Activated naive CD8-positive, alpha-beta T cell (primary cell): ENCODE data around the gene TUBAL3.
"Not testable (repeated sequence)": the region's sequence is repeated elsewhere in the genome, so short reads cannot be mapped to it uniquely, and the experiment has no call there.

ENCODE experiments used
- H3K27ac Mint-ChIP-seq: one replicate; pipeline ENCODE4 v1.8.0; 2021; ENCODE audit warnings: mixed read lengths
- H3K27me3 Mint-ChIP-seq: one replicate; pipeline ENCODE4 v1.8.0; 2021; ENCODE audit warnings: mixed read lengths
- H3K36me3 Mint-ChIP-seq: one replicate; pipeline ENCODE4 v1.8.0; 2021; ENCODE audit warnings: mixed read lengths
- H3K4me1 Mint-ChIP-seq: one replicate; pipeline ENCODE4 v1.8.0; 2021; ENCODE audit warnings: low read depth, mixed read lengths
- H3K4me3 Mint-ChIP-seq: one replicate; pipeline ENCODE4 v1.8.0; 2021; ENCODE audit warnings: mild to moderate bottlenecking, mixed read lengths
- H3K9me3 Mint-ChIP-seq: one replicate; pipeline ENCODE4 v1.8.0; 2021; ENCODE audit warnings: low read depth, mixed read lengths

The TUBAL3 gene

DNA sequence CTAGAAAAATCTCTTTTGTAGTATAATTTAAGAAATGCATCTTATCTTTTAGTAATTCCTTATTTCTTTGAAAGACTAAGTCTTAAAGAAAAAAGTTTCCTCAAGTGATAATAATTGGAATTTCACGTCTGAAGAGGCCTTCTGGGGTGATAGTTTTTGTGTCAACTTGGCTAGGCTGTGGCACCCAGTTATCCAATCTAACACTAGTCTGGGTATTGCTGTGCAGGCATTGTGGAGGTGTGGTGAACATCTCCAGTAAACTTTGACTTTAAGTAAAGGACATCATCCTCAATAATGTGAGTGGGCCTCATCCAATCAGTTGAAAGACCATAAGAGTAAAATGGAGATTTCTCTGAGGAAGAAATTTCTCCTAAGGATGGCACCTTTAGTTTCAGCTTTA is 2.3 kb upstream of the TUBAL3 start:
- Mint-ChIP-seq H3K4me3 (no peak overlapping the region), H3K4me1 (peaks cover under 1% of the 10 kb centered on the region), H3K36me3 (no peaks in the 10 kb centered on the region), H3K27ac (no peak overlapping the region), H3K27me3 (peaks cover 12% of the 10 kb centered on the region), H3K9me3 (no peaks in the 10 kb centered on the region)

DNA sequence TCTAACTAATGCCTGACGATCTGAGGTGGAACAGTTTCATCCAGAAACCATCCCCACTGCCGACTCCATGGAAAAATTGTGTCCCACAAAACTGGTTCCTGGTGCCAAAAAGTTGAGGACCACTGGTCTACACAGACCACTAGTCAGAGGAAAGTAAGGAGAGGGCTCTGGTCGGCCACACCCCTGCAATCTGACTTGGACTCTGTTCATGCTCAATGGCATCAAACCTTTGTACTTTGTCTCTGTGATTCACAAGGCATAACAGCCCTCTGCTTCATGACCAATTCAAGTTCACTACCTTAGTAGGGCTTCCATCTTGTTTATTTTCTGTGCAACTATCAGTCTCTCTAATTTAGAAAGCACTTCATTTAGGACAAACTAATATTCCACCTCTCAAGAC is 1.8 kb downstream of the TUBAL3 start:
- Mint-ChIP-seq H3K4me3 (no peak overlapping the region), H3K27me3 (peaks cover 3% of the 10 kb centered on the region), H3K4me1 (no peaks in the 10 kb centered on the region), H3K27ac (no peak overlapping the region), H3K36me3 (no peaks in the 10 kb centered on the region), H3K9me3 (no peaks in the 10 kb centered on the region)

DNA sequence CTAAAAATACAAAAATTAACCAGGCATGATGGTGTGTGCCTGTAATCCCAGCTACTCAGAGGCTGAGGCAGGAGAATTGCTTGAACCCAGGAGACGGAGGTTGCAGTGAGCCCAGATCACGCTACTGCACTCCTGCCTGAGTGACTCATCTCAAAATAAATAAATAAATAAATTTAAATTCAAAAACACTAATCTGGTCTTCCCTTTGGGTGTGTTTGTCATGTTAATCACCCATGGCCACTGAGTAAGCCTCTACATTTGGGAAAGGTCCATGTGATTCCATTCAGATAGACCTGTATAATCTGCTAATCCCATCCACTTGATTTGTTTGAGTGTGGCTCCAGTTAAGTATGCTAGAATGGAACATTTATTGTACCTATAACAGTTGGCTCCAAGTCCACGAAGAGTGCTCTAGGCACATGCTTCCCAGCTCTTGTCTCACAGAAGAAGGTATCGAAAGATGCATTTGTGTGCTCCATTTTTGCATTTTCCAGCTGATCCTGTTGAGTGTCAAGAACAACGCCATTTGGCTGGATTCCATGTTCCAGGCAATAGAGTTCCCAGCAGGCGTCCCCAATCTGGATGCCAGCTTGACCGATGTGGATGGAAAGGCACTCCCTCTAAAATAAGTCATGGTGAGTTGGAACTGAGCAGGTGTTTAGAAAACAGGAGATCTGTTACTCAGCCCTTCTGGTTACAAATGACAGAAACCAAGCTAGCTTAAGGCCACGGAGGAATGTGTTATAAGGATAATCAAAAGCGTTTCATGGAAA is 4.0 kb downstream of the TUBAL3 start:
- Mint-ChIP-seq H3K9me3 (no peaks in the 10 kb centered on the region), H3K27me3 (peaks cover 3% of the 10 kb centered on the region), H3K4me3 (no peak overlapping the region), H3K4me1 (no peaks in the 10 kb centered on the region), H3K27ac (no peak overlapping the region), H3K36me3 (no peaks in the 10 kb centered on the region)

DNA sequence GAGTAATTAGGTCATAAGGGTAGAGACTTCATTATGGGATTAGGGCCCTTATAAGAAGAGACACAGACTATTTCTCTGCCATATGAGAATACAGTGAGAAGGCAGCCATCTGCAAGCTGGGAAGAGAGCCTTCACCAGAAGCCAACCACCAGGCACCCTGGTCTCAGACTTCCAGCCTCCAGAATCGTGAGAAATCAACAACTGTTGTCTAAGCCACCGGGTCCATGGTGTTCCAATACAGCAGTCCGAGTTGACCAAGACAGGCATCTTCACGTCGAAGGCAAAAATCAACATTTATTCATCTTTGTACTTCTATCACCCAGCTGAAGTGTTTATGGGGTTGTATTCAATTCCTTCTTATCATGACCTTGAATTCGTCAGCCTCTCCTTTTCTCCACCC is 5.3 kb downstream of the TUBAL3 start:
- Mint-ChIP-seq H3K4me1 (no peaks in the 10 kb centered on the region), H3K4me3 (no peak overlapping the region), H3K36me3 (no peaks in the 10 kb centered on the region), H3K27me3 (peaks cover 3% of the 10 kb centered on the region), H3K9me3 (no peaks in the 10 kb centered on the region), H3K27ac (no peak overlapping the region)

DNA sequence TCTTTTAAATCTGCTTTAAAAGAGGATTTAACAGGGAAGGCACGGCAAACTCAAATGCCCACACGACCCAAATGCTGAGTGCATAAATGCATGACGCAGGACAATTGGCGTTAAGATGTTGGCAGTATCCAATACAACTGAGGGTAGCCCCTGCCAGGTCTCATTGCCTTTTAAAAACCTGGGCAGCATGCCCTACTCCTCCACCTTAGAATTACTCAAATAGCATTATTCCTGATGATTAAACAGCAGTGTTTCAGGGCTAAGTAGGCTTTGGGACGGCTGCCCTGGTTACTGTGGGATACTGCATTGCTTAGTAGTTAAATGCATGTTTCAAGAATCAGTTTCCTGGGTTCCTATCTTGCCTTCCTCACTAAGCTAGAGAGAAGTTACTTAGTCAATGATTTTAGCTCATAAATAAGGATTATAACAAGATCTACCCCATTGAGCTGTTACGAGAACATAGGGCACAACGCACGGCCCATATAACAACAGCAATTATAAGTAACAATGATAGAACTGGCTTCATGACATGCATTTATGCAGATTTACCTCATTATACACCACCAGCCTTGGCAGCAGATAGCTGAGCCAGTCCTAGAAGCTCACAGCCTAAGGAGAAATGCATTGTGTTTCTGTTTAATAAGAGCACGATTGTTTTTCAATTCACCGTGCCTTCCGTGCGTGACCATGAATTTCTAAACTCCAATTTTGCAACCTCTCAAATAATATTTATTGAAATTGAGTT is 7.9 kb downstream of the TUBAL3 start:
- no peaks in the 10 kb centered on the region for H3K4me1 Mint-ChIP-seq
- peaks cover 5% of the 10 kb centered on the region for H3K9me3 Mint-ChIP-seq
- H3K27me3 Mint-ChIP-seq, result peaks cover 3% of the 10 kb centered on the region
- H3K36me3 Mint-ChIP-seq, result no peaks in the 10 kb centered on the region
- H3K27ac Mint-ChIP-seq, result no peak overlapping the region
- no peak overlapping the region for H3K4me3 Mint-ChIP-seq

DNA sequence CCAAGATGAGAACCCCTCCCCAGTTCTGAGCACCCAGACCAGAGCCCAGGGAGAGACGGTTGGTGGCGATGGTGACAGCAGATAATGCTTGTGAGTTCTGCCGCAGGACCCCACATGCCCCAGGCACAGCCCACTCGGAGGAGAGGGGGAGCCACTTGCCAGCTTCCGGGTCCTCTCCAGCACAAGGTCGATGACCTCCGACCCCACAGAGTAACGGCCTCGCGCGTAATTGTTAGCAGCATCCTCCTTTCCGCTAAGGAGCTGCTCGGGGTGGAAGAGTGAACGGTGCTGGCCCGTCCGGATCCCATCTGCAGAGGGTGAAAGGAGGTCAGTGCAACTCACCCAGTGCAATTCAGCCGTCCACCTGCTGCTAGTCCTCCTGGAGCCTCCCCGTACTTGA is 9.5 kb downstream of the TUBAL3 start:
- no peaks in the 10 kb centered on the region for H3K36me3 Mint-ChIP-seq
- no peak overlapping the region for H3K27ac Mint-ChIP-seq
- peaks cover 3% of the 10 kb centered on the region for H3K27me3 Mint-ChIP-seq
- H3K4me1 Mint-ChIP-seq, result no peaks in the 10 kb centered on the region
- H3K9me3 Mint-ChIP-seq, result peaks cover 13% of the 10 kb centered on the region
- H3K4me3 Mint-ChIP-seq, result no peak overlapping the region

DNA sequence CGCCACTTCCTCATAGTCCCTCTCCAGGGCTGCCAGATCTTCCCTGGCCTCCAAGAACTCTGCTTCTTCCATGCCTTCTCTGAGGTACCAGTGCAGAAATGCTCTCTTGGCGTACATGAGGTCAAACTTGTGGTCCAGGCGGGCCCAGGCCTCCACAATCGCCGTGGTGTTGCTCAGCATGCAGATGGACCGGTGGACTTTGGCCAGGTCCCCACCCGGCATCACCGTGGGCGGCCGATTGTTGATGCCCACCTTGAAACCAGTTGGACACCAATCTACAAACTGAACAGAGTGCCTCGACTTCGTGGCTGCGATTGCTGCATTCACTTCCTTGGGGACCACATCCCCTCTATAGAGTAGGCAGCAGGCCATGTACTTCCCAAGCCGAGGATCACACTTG is 11.1 kb downstream of the TUBAL3 start:
- Mint-ChIP-seq H3K4me3 (no peak overlapping the region), H3K36me3 (no peaks in the 10 kb centered on the region), H3K9me3 (peaks cover 18% of the 10 kb centered on the region), H3K4me1 (no peaks in the 10 kb centered on the region), H3K27ac (no peak overlapping the region), H3K27me3 (peaks cover under 1% of the 10 kb centered on the region)

DNA sequence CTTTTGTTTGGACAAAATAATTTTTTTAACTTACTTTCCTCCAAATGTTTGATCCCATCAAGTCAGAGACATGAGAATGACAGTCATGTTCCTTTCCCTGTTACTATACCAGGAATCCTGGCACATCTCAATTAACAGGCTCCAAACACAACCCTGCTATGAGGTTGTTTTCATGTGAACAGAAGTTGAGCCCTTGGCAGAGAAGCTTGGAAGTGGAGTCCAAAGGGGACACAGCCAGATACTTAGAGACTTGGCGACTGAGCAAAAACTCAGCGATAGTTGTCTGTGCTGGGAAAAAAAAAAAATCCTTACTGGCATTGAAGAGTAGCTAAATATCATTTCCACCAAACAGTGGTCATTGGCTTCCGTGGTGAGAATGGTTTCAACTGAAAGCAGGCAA is 12.8 kb downstream of the TUBAL3 start:
- H3K9me3 Mint-ChIP-seq, result peaks cover 18% of the 10 kb centered on the region
- H3K4me3 Mint-ChIP-seq, result no peak overlapping the region
- H3K4me1 Mint-ChIP-seq, result no peaks in the 10 kb centered on the region
- H3K27ac Mint-ChIP-seq, result no peak overlapping the region
- H3K36me3 Mint-ChIP-seq, result no peaks in the 10 kb centered on the region
- no peaks in the 10 kb centered on the region for H3K27me3 Mint-ChIP-seq

DNA sequence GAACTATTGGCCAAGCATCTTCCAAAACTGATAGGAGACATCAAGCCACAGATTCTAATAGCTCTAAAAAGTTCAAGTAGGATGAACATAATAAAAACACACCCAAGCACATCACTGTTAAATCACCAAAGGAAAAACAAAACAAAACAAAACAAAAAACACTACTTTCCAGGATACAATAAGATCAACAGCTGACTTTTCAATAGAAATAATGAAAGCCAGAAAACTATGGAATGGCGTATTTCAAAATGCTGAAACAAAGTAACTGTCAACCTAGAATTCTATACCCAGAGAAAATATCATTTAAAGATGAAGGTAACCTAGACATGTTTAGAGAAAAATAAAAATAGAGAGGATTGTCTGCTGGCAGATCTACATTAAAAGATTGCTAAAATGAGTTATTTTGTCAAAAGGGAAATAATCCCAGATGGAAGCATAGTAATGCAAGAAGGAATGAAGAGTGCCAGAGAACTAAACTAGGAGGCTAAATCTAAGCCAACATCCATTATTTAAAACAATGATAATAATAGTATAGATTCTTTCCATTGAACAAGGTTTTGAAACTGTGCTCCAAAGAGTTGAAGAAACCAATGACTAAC is 13.9 kb downstream of the TUBAL3 start:
- Mint-ChIP-seq H3K36me3 (no peaks in the 10 kb centered on the region), H3K9me3 (peaks cover 18% of the 10 kb centered on the region), H3K4me3 (no peak overlapping the region), H3K27me3 (no peaks in the 10 kb centered on the region), H3K27ac (no peak overlapping the region), H3K4me1 (no peaks in the 10 kb centered on the region)

DNA sequence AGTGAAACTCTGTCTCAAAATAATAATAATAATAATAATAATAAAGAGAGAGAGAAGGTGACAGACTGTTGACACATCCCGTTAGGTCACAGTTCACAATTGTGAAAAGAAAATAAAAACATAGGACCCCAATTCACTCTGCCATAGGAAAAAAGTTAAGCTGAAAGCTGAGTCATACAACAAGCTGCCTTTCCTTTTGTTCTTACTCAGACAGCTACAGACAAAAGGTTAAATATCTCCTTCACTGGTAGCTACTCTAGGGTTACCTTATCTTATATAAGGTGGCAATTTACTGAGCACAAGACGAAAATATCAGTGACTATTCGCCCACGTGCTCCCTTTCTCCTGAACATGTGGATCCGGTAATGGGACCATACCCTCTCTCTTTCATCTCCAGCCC is 17.5 kb downstream of the TUBAL3 start:
- no peak overlapping the region for H3K4me3 Mint-ChIP-seq
- H3K4me1 Mint-ChIP-seq, result no peaks in the 10 kb centered on the region

DNA sequence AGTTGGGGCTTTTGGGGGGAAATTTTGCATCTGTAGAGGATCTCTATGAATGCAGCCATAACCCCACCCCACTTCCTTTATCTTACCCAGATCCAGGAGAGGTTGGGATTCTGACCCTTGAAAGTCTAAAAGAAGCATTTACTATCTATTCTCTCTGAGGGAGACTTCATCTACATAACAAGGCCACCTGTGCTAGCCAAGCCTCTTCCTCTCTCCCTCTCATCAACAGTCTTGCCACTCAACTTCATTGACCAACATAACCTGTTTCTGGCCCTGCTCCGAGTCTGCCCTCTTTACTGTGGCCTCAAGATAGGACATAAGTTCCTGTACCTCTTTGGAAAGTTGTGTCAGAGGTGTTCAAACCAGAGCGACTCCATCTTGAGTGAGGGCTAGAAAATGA is 19.4 kb downstream of the TUBAL3 start:
- Mint-ChIP-seq H3K27me3 (no peaks in the 10 kb centered on the region), H3K36me3 (no peaks in the 10 kb centered on the region), H3K9me3 (peaks cover 5% of the 10 kb centered on the region), H3K4me1 (no peaks in the 10 kb centered on the region), H3K4me3 (no peak overlapping the region), H3K27ac (no peak overlapping the region)

More for the DNA sequence above, 17.5 kb downstream of the TUBAL3 start:
- Mint-ChIP-seq H3K9me3 (peaks cover 17% of the 10 kb centered on the region), H3K36me3 (no peaks in the 10 kb centered on the region), H3K27me3 (no peaks in the 10 kb centered on the region), H3K27ac (no peak overlapping the region)

DNA sequence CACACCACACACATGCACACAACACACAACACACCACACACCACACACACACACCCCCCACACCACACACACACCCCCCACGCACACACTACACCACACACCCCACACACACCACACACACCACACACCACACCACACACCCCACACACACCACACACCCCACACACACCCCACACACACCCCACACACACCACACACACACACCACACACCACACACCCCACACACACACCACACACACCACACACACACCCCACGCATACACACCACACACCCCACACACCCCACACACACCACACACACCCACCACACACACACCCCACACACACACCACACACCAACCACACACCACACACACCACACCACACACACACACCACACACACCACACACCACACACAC is 23.4 kb downstream of the TUBAL3 start:
- H3K36me3 Mint-ChIP-seq, result no peaks in the 10 kb centered on the region
- no peak overlapping the region for H3K4me3 Mint-ChIP-seq
- no peak overlapping the region for H3K27ac Mint-ChIP-seq
- no peaks in the 10 kb centered on the region for H3K27me3 Mint-ChIP-seq
- peaks cover 5% of the 10 kb centered on the region for H3K9me3 Mint-ChIP-seq
- no peaks in the 10 kb centered on the region for H3K4me1 Mint-ChIP-seq

DNA sequence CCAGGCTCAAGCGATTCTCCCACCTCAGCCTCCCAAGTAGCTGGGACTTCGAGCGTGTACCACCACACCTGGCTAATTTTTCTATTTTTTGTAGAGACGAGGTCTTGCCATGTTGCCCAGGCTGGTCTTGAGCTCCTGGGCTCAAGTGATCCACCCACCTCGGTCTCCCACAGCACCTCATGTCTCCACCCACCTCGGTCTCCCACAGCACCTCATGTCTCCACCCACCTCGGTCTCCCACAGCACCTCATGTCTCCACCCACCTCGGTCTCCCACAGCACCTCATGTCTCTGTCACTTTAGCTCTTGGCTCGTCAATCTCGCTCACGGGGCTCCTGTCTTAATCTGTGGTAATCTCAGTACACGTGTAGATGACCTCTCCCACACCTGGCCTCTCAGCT is 24.2 kb downstream of the TUBAL3 start:
- H3K9me3 Mint-ChIP-seq, H3K4me3 Mint-ChIP-seq, H3K36me3 Mint-ChIP-seq, H3K27me3 Mint-ChIP-seq, H3K27ac Mint-ChIP-seq, H3K4me1 Mint-ChIP-seq: not testable (repeated sequence)

DNA sequence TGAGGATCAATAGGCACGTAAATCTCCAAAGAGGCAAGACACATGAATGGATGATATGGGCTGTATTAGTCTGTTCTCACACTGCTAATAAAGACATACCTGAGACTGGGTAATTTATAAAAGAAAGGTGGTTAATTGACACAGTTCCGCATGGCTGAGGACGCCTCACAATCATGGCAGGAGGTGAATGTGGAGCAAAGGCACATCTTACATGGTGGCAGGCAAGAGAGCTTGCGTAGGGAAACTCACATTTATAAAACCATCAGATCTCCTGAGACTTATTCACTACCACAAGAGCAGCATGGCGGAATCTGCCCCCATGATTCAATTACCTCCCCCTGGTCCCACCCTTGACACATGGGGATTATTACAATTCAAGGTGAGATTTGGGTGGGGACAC is 25.4 kb downstream of the TUBAL3 start:
- not testable (repeated sequence) for H3K4me1 Mint-ChIP-seq, H3K27me3 Mint-ChIP-seq, H3K4me3 Mint-ChIP-seq, H3K27ac Mint-ChIP-seq, H3K36me3 Mint-ChIP-seq, H3K9me3 Mint-ChIP-seq

DNA sequence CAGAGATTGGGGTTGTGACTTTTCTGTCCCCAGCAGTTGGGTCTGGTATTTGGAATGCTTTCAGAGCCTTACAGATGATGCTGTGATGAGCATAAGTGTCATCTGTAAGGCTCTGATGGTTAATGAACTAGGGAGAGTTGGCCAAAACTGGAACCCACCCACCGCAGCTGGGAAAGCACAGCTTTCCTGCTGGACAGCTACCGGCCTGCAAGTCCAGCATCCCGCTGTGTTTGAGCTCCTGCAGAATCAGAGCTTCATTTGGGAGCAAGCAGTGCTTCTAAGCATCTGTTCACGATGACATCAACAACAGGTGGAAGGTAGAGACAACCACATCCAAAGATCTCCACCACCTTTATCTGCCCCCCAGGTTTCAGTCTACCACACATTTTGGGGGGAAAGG is 28.2 kb downstream of the TUBAL3 start:
- Mint-ChIP-seq H3K4me1 (no peaks in the 10 kb centered on the region), H3K27me3 (peaks cover 4% of the 10 kb centered on the region), H3K36me3 (no peaks in the 10 kb centered on the region), H3K9me3 (peaks cover 5% of the 10 kb centered on the region), H3K27ac (no peak overlapping the region), H3K4me3 (no peak overlapping the region)
